Amygdala (tissue), 56 donors: Measurements from ENCODE around the gene MAPKAP1.

Experiments
- DNase-seq, 56 donors: peaks; one replicate each; lab custom pipeline; 2025; lab: John Stamatoyannopoulos, UW

MAPKAP1 gene

DNA sequence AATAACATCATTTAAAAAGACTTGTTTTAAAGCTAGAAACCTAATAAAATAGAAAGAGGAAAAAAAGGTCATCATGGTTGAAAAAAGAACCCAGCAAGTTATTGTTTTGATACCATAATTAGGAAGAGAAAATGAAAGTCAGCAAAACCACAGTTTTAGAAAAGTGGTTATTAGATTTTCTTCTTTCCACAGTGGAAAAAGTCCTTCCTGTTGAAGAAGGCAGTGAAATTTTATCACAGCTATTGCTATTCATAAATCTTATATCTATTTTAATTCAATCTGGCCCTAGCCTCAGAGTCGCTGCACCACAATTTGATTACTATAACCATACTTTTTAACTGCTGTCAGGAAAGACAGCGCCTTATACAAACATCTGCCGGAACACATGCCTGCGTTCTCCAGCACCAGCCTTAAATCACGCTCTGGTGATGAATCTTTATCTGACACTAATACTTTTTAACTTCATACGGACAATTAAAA, 60.3 kb downstream of the MAPKAP1 start:
- DNase-seq = no peak

DNA sequence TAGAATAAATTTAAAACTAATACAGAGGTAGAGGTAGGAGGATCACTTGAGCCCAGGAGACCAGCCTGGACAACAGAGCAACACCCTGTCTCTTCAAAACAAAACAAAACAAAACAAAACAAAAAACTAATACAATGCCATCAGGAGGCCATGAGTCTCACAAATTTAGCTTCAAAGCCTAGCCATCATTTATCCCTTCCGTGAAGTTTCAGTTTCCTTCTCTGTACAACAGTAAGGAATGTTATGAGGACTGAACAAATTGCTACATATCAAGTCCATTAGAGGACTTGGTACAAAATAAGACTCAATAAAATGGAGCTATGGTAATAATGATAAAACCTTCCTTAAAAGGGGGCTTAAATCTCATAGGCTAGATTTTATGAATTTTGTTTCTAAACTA, 60.8 kb downstream of the MAPKAP1 start:
- no peak for DNase-seq

DNA sequence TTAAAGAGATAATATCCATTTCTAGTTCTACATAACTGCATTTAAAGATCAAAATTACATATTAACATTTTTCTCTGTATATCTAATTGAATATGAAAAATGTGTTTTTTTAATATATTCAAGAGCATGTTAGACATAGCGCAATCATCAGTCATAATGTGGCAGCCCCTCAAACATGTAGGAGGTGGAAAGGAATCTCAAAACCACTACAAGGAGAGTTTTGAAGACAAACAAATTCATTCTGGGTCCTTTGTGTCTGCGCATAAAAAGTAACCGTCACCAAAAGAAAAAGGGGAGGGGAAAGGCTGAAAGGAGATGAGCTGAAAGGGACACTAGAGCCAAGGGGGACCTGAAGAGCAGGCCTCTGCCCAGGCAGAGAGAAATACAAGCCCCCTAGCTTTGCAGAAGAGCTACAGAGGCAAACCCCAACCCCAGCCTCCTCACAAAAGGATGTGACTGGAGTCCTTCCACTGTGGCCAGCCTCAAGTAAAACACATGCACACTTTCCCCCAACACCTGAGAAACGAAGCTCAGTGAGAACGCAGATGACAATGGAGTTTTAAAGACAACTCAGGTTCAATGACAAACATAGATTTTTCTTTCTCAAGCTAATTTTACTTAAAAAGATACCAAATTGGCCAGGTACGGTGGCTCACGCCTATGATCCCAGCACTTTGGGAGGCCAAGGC, 62.0 kb downstream of the MAPKAP1 start:
- no peak for DNase-seq

DNA sequence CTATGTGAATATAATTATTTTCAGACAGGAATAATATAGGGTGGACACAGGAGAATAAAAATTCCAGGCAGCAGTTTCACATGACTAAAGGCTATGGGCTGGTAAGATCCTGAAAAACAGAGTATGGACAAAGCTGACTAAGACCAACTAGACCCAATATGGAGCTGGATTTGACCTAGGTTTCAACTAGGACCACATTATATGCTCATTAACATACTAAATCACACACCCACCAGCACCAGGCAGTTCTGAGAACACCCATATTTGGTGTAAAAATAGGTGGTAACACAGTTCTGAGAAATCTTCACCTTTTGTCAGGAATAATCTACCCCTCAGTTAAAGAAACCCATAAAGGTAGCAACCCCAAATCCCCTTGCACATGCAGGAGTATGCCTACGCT, 64.7 kb downstream of the MAPKAP1 start:
- DNase-seq = no peak

GRCh38 chr9:125639057-125639456, 68.0 kb downstream of the MAPKAP1 start:
- DNase-seq = no peak

GRCh38 chr9:125638239-125639045, 68.6 kb downstream of the MAPKAP1 start:
- DNase-seq = peak in 1 of 56 donors; percentile 3

GRCh38 chr9:125637241-125637640, 69.8 kb downstream of the MAPKAP1 start:
- DNase-seq = no peak

DNA sequence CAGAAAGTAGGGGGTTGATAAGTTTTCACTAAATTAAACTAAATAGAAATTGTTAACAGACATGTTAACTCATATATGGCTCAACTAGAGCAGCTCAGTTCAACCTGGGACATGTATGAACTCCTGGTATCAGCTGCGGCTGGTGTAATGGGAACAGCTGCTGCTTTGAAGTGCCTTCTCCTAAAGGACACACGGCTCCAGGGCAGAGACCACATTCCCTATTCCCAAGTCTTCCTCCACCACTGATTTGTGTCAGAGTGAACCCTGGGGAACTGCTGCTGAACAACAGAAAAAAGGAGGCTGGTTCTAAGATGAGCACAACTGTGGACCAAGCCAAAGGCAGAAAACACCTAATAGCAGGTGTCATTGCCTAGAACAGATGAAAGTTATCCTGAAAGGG, 71.1 kb downstream of the MAPKAP1 start:
- no peak for DNase-seq

DNA sequence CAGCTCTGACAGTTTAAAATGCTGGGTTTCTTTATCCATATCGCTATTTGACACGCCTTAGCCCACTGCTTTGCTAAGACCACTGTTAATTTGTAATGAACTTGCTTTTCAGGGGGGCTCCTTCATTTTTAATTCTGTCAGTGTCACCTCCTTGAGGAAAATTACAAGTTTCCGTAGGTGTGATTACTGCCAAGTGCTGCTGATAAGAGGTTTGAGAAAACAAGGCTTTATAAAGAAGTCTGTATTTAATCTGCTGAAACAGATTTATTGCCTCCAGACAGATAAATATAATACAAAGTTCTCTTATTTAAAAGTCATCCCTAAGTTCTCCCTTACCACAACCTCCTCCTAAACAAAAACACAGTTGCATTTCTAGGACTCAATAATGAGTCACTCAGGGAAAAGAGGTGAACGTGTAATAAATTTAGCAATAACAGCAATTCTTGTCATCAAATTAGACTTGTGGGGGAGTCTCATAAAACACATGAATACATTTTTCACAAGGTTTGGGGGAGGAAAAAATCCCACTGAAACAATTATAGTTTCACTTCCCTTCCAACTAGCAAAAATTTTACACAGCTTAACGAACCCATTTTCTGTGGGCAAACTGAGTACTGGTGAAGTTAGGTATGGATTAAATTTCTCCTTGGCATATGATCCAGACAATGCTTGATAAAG, 72.8 kb downstream of the MAPKAP1 start:
- no peak for DNase-seq

DNA sequence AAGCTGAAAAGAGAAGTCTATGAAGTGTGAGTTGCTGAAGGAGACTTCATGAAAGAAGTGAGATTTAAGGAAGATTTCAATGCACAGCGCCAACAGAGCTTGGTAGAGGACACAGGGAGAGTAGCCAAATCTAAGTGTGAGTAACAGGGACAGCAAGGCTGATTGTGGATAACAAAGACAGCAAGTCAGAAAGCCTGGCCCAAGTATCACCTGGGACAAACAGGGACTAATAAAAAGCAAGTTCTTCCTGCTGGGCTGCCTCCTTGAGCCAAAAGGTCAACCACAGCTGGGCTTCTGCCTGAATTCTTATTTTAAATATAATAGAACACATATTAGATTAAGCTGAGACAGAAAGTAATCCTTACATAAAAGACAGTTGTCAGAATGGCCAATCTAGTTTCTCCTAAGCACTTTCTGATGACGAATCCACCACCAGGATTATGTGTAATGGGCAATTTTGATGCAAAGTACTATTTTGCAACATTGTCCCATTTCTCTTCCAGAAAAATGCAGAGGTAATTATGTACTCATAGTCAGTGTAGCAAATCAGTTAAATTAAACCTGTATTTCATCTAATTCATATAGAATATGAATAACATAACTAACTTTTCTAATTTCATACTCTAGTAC, 73.8 kb downstream of the MAPKAP1 start:
- DNase-seq = no peak

GRCh38 chr9:125632321-125633115, 74.5 kb downstream of the MAPKAP1 start:
- DNase-seq = no peak

- DNase-seq = no peak
Measured at GRCh38 chr9:125631391-125632085, 75.5 kb downstream of the MAPKAP1 start.

DNA sequence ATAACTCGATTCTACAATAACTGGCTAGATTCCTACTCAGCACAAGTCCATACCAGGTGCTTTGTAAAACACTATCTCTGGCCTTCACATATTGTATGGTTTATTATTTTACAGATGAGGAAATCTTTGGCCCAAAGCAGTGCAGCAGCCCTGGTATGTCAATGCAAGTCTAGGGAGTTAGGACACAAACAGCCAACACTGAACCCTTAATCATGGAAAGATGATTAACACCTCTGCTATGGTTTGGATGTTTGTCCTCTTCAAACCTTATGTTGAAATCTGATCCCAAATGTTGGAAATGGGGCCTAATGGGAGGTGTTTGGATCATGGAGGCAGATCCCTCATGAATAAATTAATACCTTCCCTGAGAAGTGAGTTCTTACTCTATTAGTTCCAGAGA, 76.6 kb downstream of the MAPKAP1 start:
- DNase-seq = no peak

DNA sequence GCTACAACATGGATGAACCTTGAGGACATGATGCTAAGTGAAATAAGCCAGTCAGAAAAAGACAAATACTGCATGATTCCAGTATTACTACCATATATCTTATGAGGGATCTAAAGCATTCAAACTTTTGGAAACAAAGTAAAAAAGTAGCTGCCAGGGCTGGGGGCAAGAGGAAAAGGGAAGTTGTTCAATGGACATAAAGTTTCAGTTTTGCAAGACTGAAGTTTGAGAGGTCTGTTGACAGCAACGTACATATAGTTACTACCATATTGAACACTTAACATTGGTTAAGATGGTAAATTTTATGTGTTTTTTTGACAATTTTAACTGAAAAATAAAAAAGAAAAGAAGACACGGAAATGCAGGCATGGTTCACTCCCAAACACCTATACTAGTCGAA, 77.6 kb downstream of the MAPKAP1 start:
- no peak for DNase-seq

DNA sequence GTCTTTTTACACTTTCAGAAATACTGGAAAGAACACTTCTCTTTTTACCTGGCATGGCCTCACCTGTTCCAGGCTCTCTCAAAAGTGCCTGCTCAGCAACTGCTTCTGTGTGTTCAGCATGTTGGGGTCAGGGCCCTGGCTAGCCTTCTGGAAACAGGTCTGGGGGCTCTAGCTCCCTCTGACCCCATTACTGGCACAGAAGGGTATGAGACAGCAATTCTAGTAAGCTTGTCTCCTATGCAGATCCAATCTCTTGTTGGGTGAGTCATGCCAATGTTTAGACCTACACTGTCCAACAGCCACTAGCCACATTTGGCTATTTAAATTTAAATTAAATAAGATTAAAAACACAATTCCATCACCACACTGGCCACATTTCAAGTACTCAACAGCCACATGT, 80.8 kb downstream of the MAPKAP1 start:
- no peak for DNase-seq

DNA sequence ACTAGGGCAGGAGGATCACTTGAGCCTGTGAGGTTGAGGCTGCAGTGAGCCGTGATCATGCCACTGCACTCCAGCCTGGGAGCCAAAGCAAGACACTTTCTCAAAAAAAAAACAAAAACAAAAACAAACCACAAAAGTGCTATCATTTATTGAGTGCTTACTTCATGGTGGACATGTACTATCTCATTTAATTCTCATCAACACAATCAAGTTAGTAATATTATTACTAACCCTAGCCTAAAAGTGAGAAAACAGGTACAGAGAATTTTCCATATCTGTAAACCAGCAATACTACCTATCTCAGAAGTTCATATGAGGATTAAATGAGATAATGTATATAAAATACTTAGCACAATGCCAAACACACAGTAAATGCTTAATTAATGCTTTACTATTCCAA, 85.8 kb downstream of the MAPKAP1 start:
- no peak for DNase-seq

GRCh38 chr9:125620216-125620615, 86.8 kb downstream of the MAPKAP1 start:
- DNase-seq = no peak

DNA sequence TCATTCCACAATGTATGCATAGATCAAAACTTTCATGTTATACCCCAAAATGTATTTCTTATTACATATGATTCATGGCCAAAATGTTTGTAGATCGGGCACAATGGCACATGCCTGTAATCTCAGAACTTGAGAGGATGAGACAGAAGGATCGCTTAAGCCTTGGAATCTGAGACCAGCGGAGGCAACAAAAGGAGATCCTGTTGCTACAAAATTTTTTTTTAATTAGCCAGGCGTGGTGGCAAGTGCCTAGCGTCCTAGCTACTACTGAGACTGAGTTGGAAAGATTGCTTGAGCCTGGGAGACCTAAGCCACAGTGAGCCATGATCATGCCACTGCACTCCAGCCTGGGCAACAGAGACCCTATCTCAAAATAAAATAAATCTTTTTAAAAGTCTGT, 89.9 kb downstream of the MAPKAP1 start:
- DNase-seq = no peak

DNA sequence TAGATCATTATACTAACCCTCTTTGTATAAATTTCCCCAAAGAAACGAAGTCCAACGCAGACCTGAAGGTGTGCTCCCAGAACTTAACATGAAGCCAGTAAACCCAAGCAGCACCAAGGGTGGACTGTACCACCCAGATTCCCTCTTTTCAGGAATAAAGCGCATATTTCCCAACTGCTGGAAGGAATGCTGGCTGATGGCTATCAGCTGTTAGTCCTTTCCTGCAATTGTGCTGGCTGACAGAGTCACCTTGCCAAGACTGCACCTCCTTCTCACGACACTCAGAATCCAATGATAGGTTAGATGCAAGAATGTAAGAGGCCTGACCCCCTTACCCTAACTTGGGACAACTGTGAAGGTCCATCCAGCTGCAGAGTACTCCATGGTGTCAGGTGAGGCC, 93.9 kb downstream of the MAPKAP1 start:
- DNase-seq = no peak

DNA sequence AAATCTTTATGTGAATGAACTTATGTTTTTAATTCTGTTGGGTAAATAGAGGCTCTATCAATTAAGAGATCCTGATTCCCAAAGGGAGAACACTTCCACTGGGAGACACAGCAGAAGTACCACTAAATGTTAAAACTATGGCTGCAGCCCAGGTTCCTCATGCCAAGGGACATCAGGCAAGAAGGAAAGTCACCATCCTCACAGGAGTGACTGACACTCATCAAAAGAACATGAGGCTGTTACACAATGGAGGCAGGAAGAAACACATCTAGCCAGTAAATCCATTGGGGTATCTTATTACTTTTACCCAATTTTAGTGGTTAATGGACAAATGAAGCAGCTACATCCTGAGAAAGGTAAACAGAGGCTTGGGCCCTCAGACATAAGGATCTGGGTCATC, 94.4 kb downstream of the MAPKAP1 start:
- DNase-seq = no peak
